HepG2 (cell line): Measurements from ENCODE around the gene CD4. TPM values are rescaled to one million over a fixed set of nuclear protein-coding genes. Genes with fewer than 3 reads are reported as not detected.

Experiments
- AGO2 ChIP-seq: fragments of 200-400 bp; formaldehyde crosslinking; optimal IDR thresholded peaks from 2 replicates; pipeline ENCODE3; 2017; ENCODE audit warnings: mild to moderate bottlenecking, low read depth, low read length, moderate library complexity
- ARHGAP35 ChIP-seq: sonication (generic); formaldehyde crosslinking; IDR thresholded peaks from 2 replicates; pipeline ENCODE4 v1.9.0; 2022; ENCODE audit warnings: mild to moderate bottlenecking, inconsistent platforms, moderate library complexity, missing genetic modification reagents, borderline replicate concordance
- GATA4 ChIP-seq: sonication (generic); IDR thresholded peaks from 2 replicates; pipeline ENCODE4 v1.6.1; 2016; ENCODE audit warnings: antibody characterized with exemption, low read depth, borderline replicate concordance
- HDAC2 ChIP-seq: sonication (generic); formaldehyde crosslinking; IDR thresholded peaks from 2 replicates; pipeline ENCODE4 v1.4.0; 2020; ENCODE audit warnings: missing genetic modification reagents
- HOXA5 ChIP-seq: sonication (generic); formaldehyde crosslinking; IDR thresholded peaks from 2 replicates; pipeline ENCODE4 v1.4.0; 2020; ENCODE audit warnings: missing genetic modification reagents
- KDM5A ChIP-seq: fragments of 200-600 bp; sonication (generic); IDR thresholded peaks from 2 replicates; pipeline ENCODE4 v1.7.0; 2018; ENCODE audit warnings: antibody characterized with exemption, mild to moderate bottlenecking, low read length, borderline replicate concordance
- KLF6 ChIP-seq: IDR thresholded peaks from 2 replicates; pipeline ENCODE4 v1.8.0; 2016; ENCODE audit warnings: missing biosample characterization, missing genetic modification reagents
- NCOA1 ChIP-seq: sonication (generic); formaldehyde crosslinking; IDR thresholded peaks from 2 replicates; pipeline ENCODE4 v1.9.0; 2021; ENCODE audit warnings: missing genetic modification reagents
- RFX3 ChIP-seq: IDR thresholded peaks from 2 replicates; pipeline ENCODE4 v1.6.1; 2016; ENCODE audit warnings: missing biosample characterization, missing genetic modification reagents
- SALL2 ChIP-seq: sonication (generic); formaldehyde crosslinking; IDR thresholded peaks from 2 replicates; pipeline ENCODE4 v1.8.1; 2023; ENCODE audit warnings: mild to moderate bottlenecking, missing genetic modification reagents, inconsistent platforms
- SNRNP70 ChIP-seq: fragments of 200-400 bp; formaldehyde crosslinking; IDR thresholded peaks from 2 replicates; pipeline ENCODE4 v1.6.1; 2017; ENCODE audit warnings: mild to moderate bottlenecking, low read depth, low read length, moderate library complexity
- ZNF101 ChIP-seq: sonication (generic); formaldehyde crosslinking; IDR thresholded peaks from 2 replicates; pipeline ENCODE4 v1.4.0; 2020; ENCODE audit warnings: mild to moderate bottlenecking, low read depth, missing genetic modification reagents, borderline replicate concordance
- ZNF317 ChIP-seq: sonication (generic); formaldehyde crosslinking; IDR thresholded peaks from 2 replicates; pipeline ENCODE4 v1.5.0; 2020; ENCODE audit warnings: mild to moderate bottlenecking, missing genetic modification reagents
- ZSCAN29 ChIP-seq: sonication (generic); formaldehyde crosslinking; conservative IDR thresholded peaks from 2 replicates; pipeline ENCODE4 v1.4.0; 2020; ENCODE audit warnings: mild to moderate bottlenecking, missing genetic modification reagents
- polyA plus RNA-seq, 8 experiments: library from polyadenylated mRNA; depleted of rRNA in 3 of 8; stranded (reverse) in 7 of 8; unstranded in 1 of 8; fragments of >200 nt; fragmentation: Illumina TruSeq in 4 of 8; extraction: Trizol in 4 of 8; gene quantifications; 2 replicates each; pipeline versions ENCODE4 v1.2.1 to v1.2.3, GENCODE V29; 2011 to 2016; ENCODE audit warnings: low read depth in 4 of 8, missing spikeins in 1 of 8, mixed read lengths in 1 of 8; ENCODE audit not compliant: insufficient read depth in 1 of 8
- total RNA-seq, 5 experiments: library from RNA; depleted of rRNA; stranded (reverse); fragments of >200 nt; fragmentation: Illumina TruSeq; extraction: Trizol; gene quantifications; 2 replicates each; pipeline ENCODE4 v1.2.3, GENCODE V29; 2016; ENCODE audit warnings: low read depth in 1 of 5
- TF ChIP-seq, protein P1 (sequence below): sonication (generic); formaldehyde crosslinking; IDR thresholded peaks from 2 replicates; pipeline ENCODE4 v1.4.0; 2020; ENCODE audit warnings: mild to moderate bottlenecking, missing genetic modification reagents
- TF ChIP-seq, protein P2 (sequence below): sonication (generic); formaldehyde crosslinking; IDR thresholded peaks from 2 replicates; pipeline ENCODE4 v1.4.0; 2020; ENCODE audit warnings: mild to moderate bottlenecking, missing genetic modification reagents
- TF ChIP-seq, protein P3 (sequence below): sonication (generic); formaldehyde crosslinking; IDR thresholded peaks from 2 replicates; pipeline ENCODE4 v1.4.0; 2020; ENCODE audit warnings: mild to moderate bottlenecking, missing genetic modification reagents
- TF ChIP-seq, protein P4 (sequence below): IDR thresholded peaks from 2 replicates; pipeline ENCODE4 v1.6.1; 2016; ENCODE audit warnings: low read depth, borderline replicate concordance

Gene CD4
- total and polyA plus RNA-seq, 2 of the 13 experiments (the other 11 are each of a cell fraction or from before 2014, with no cell fraction given): 0.07 to 0.95 TPM

DNA sequence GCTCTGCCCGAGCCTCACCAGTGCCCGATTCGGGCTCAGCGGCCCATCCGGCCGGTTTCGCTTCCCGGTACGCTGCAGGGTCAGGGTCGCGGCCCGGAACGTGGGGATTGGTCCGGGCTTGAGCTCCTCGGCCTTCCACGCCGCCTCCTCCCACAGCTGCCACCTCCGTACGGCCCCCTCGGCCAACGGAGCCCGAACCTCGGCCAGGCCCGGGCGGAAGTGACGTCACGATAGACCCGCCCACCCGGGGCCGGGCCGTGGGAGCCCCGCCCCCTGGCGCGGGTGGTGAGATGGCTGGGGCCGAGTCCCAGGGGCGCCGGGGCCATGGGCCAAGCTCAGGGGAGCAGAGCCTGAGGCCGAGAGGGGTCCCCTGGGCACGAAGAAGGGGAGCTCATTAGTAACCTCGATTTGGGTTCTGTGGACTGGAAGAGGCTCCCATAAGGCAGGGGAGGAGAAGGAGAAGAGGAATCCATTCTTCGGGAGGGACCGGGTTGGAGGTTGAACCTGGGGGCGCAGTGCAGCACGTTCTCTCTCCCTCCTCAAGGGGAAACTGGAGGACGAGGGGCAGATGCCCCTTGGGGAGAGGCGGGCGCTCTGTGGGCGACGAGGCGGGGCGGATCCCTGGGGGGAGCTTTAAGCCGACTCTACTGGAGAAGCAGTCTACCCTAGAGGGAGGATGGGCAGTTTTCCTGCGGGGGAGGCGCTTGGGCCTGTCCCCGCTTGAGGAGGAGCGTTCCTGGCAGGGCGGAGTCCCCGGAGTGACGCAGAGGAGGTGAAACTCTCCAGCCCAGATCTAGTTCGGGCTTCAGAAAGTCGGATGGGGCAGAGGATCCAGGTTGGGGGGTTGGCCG is 36.2 kb upstream of the CD4 start, which contains the start of gene MLF2 (continued):
- TF ChIP-seq ZNF101 (CRISPR knock-in tag) (no peak), HOXA5 (CRISPR knock-in tag) (peak; percentile 59), RFX3 (no peak), ARHGAP35 (peak; percentile 7; the same call in 1 of the 2 replicates), KDM5A (peak; percentile 85; the same call in 1 of the 2 replicates), AGO2 (peak; percentile 91), KLF6 (0 out of 2 replicates have a peak, but pooled peaks have one; percentile 52), GATA4 (peak; percentile 37; the same call in 1 of the 2 replicates), SALL2 (CRISPR knock-in tag) (peak; percentile 89), ZSCAN29 (CRISPR knock-in tag) (peak; percentile 78; the same call in 1 of the 2 replicates), SNRNP70 (no peak), NCOA1 (0 out of 2 replicates have a peak, but pooled peaks have one; percentile 27), HDAC2 (CRISPR knock-in tag) (0 out of 2 replicates have a peak, but pooled peaks have one; percentile 11), ZNF317 (0 out of 2 replicates have a peak, but pooled peaks have one; percentile 62)
- TF ChIP-seq, protein P1, sequence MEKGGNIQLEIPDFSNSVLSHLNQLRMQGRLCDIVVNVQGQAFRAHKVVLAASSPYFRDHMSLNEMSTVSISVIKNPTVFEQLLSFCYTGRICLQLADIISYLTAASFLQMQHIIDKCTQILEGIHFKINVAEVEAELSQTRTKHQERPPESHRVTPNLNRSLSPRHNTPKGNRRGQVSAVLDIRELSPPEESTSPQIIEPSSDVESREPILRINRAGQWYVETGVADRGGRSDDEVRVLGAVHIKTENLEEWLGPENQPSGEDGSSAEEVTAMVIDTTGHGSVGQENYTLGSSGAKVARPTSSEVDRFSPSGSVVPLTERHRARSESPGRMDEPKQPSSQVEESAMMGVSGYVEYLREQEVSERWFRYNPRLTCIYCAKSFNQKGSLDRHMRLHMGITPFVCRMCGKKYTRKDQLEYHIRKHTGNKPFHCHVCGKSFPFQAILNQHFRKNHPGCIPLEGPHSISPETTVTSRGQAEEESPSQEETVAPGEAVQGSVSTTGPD (CRISPR knock-in tag): no peak
- TF ChIP-seq, protein P2, sequence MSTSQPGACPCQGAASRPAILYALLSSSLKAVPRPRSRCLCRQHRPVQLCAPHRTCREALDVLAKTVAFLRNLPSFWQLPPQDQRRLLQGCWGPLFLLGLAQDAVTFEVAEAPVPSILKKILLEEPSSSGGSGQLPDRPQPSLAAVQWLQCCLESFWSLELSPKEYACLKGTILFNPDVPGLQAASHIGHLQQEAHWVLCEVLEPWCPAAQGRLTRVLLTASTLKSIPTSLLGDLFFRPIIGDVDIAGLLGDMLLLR (CRISPR knock-in tag): peak; percentile 65; the same call in 1 of the 2 replicates
- TF ChIP-seq, protein P3, sequence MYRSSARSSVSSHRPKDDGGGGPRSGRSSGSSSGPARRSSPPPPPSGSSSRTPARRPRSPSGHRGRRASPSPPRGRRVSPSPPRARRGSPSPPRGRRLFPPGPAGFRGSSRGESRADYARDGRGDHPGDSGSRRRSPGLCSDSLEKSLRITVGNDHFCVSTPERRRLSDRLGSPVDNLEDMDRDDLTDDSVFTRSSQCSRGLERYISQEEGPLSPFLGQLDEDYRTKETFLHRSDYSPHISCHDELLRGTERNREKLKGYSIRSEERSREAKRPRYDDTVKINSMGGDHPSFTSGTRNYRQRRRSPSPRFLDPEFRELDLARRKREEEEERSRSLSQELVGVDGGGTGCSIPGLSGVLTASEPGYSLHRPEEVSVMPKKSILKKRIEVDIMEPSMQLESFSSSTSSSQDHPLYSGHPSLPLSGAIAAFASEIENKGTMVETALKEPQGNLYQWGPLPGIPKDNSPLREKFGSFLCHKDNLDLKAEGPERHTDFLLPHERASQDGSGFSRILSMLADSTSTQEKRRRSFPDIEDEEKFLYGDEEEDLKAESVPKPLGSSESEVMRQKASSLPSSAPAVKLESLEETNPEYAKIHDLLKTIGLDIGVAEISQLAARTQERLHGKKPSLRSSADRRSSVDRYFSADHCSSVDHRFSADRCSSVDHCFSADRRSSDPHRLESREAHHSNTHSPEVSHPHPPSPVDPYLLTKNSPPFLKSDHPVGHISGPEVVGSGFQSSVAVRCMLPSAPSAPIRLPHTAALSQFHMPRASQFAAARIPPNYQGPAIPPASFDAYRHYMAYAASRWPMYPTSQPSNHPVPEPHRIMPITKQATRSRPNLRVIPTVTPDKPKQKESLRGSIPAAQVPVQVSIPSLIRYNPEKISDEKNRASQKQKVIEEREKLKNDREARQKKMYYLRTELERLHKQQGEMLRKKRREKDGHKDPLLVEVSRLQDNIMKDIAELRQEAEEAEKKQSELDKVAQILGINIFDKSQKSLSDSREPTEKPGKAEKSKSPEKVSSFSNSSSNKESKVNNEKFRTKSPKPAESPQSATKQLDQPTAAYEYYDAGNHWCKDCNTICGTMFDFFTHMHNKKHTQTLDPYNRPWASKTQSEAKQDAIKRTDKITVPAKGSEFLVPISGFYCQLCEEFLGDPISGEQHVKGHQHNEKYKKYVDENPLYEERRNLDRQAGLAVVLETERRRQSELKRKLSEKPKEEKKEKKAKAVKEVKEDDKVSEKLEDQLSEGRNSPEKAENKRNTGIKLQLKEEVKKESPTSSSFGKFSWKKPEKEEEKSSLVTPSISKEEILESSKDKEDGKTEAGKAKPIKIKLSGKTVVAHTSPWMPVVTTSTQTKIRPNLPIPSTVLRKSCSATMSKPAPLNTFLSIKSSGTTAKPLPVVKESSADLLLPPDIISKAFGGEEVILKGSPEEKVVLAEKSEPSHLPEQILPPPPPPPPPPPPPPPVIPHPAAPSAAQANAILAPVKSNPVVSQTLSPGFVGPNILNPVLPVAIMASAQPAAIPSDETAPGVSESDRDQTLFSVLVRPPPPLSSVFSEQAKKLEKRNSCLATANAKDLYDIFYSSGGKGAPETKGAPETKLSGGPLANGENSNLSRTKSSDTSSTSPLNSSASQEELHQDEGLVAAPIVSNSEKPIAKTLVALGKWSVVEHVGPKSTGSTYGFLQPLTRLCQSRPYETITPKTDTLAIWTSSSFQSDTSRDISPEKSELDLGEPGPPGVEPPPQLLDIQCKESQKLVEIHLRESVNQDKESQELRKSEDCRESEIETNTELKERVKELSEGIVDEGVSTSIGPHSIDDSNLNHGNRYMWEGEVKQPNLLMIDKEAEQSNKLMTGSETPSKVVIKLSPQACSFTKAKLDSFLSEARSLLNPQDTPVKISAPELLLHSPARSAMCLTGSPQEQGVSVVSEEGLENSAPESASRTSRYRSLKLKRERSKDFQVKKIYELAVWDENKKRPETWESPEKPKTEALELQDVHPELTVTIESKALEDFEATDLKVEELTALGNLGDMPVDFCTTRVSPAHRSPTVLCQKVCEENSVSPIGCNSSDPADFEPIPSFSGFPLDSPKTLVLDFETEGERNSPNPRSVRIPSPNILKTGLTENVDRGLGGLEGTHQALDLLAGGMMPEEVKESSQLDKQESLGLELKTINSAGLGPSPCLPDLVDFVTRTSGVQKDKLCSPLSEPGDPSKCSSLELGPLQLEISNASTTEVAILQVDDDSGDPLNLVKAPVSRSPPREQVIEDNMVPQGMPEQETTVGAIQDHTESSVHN (CRISPR knock-in tag): no peak
- TF ChIP-seq, protein P4, sequence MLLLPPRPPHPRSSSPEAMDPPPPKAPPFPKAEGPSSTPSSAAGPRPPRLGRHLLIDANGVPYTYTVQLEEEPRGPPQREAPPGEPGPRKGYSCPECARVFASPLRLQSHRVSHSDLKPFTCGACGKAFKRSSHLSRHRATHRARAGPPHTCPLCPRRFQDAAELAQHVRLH (CRISPR knock-in tag): peak; percentile 24
